Ovary (tissue), 3 donors: ENCODE results near the gene NDUFAB1.

ENCODE experiments used
- CTCF ChIP-seq, 3 donors: fragments of 450-650 bp in 2 of 3; fragments of 200-600 bp in 1 of 3; IDR thresholded peaks; one replicate each; pipeline versions ENCODE4 v1.5.1 to v1.8.0; 2016 to 2022; ENCODE audit warnings: antibody characterized with exemption in 3 of 3, mild to moderate bottlenecking in 1 of 3
- EP300 ChIP-seq: sonication (generic); formaldehyde crosslinking; IDR thresholded peaks from one replicate; pipeline ENCODE4 v1.6.1; 2017; ENCODE audit warnings: antibody characterized with exemption
- donor health status: DM: no; HTN: no; CAD: no.

- TF ChIP-seq CTCF (IDR thresholded peaks at IDR 0.05) (no peak), EP300 (no peak)
Measured at GRCh38 chr16:23579371-23579770, 16.7 kb downstream of the NDUFAB1 start.
